GM12878 (cell line): ENCODE data around the gene SKAP1. TPM values are rescaled to one million over a fixed set of nuclear protein-coding genes. Genes with fewer than 3 reads are reported as not detected.
A peak's percentile ranks its signal among the peaks of the same experiment; 100 is the strongest.

Experiments used
- BCL11A ChIP-seq: IDR thresholded peaks from 2 replicates; pipeline ENCODE4 v1.6.1; 2011; ENCODE audit warnings: low read depth, low read length
- BHLHE40 ChIP-seq, 2 experiments: fragments of 450-650 bp in 1 of 2; IDR thresholded peaks; 2 replicates each; pipeline ENCODE4 v1.6.1; 2011 to 2017; ENCODE audit warnings: low read depth in 2 of 2, borderline replicate concordance in 1 of 2, improper control_type of control experiment in 1 of 2, low read length in 1 of 2, mild to moderate bottlenecking in 1 of 2
- ETV6 ChIP-seq, 2 experiments: fragments of 450-650 bp in 1 of 2; IDR thresholded peaks in 1 of 2; conservative IDR thresholded peaks in 1 of 2; 2 replicates each; pipeline ENCODE4 v1.6.1; 2014; ENCODE audit warnings: antibody characterized with exemption in 1 of 2, borderline replicate concordance in 1 of 2, low read depth in 1 of 2, mild to moderate bottlenecking in 1 of 2, moderate library complexity in 1 of 2
- GABPA ChIP-seq: IDR thresholded peaks from 2 replicates; pipeline ENCODE4 v1.6.1; 2014; ENCODE audit warnings: antibody characterized with exemption, low read depth, mild to moderate bottlenecking, inconsistent platforms
- HDGF ChIP-seq: fragments of 450-650 bp; IDR thresholded peaks from 2 replicates; pipeline ENCODE4 v1.6.1; 2016; ENCODE audit warnings: antibody characterized with exemption
- IRF4 ChIP-seq: IDR thresholded peaks from 2 replicates; pipeline ENCODE4 v1.6.1; 2011; ENCODE audit warnings: low read depth, low read length
- NRF1 ChIP-seq: conservative IDR thresholded peaks from 2 replicates; pipeline ENCODE4 v1.6.1; 2011; ENCODE audit warnings: mild to moderate bottlenecking, low read depth, low read length, improper control_type of control experiment
- SMAD1 ChIP-seq: fragments of 450-650 bp; IDR thresholded peaks from 2 replicates; pipeline ENCODE4 v1.6.1; 2018; ENCODE audit warnings: mild to moderate bottlenecking, low read depth; ENCODE audit not compliant: partially characterized antibody
- YY1 ChIP-seq: IDR thresholded peaks from 2 replicates; pipeline ENCODE4 v1.6.1; 2011; ENCODE audit warnings: low read depth, mild to moderate bottlenecking, low read length
- ZNF217 ChIP-seq: fragments of 450-650 bp; IDR thresholded peaks from 2 replicates; pipeline ENCODE4 v1.6.1; 2017; ENCODE audit warnings: antibody characterized with exemption, mild to moderate bottlenecking
- ZNF24 ChIP-seq: fragments of 450-650 bp; IDR thresholded peaks from 2 replicates; pipeline ENCODE4 v1.6.1; 2017; ENCODE audit warnings: antibody characterized with exemption, mild to moderate bottlenecking
- ZSCAN29 ChIP-seq: fragments of 450-650 bp; IDR thresholded peaks from 2 replicates; pipeline ENCODE4 v1.6.1; 2017; ENCODE audit warnings: mild to moderate bottlenecking, moderate library complexity
- polyA plus RNA-seq, 11 experiments: library from polyadenylated mRNA; depleted of rRNA in 4 of 11; unstranded in 6 of 11; stranded (reverse) in 5 of 11; fragments of >200 nt; fragmentation: Nextera tagmentation in 4 of 11; fragmentation: Illumina TruSeq in 1 of 11; extraction: Ambion mirVana in 4 of 11; extraction: Trizol in 1 of 11; gene quantifications; 1 replicate in 1 of 11; 2 replicates in 10 of 11; pipeline versions ENCODE4 v1.2.1 to v1.2.3, GENCODE V29; 2011 to 2016; ENCODE audit warnings: inconsistent platforms in 2 of 11, missing spikeins in 2 of 11, low read depth in 1 of 11
- total RNA-seq, 4 experiments: library from RNA; depleted of rRNA in 3 of 4; stranded (reverse); fragments of >200 nt in 3 of 4; fragmentation: Illumina TruSeq in 1 of 4; extraction: Trizol in 1 of 4; gene quantifications; 2 replicates each; pipeline versions ENCODE4 v1.2.1 to v1.2.3, GENCODE V29; 2013 to 2021
- TF ChIP-seq, protein P1 (sequence below): fragments of 450-650 bp; conservative IDR thresholded peaks from 2 replicates; pipeline ENCODE4 v1.6.1; 2017; ENCODE audit warnings: mild to moderate bottlenecking, moderate library complexity

SKAP1 gene
- total and polyA plus RNA-seq, 10 of the 15 experiments (the other 5 are each of a cell fraction or from before 2014, with no cell fraction given), result 17.1 to 97.6 (median 35.9) TPM

DNA sequence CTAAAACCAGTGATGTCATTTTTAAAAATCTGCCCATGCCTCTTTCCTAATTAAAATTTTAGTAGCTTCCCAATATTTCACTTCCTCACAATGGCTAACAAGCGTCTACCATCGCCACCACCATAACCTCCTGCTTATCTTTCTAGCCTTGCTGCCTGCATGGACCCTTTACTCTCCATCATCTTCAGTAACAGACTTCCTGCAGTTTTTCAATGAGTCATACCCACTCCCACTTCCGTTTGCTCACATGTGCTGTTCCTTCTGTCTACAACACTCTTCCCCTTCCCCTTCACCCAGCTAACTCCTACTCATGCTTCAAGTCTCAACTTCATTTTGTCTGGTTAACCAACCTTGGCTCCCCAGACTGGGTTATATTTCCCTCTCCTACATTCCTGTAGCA lies 12.8 kb upstream of the SKAP1 start (continued):
- TF ChIP-seq, protein P1, sequence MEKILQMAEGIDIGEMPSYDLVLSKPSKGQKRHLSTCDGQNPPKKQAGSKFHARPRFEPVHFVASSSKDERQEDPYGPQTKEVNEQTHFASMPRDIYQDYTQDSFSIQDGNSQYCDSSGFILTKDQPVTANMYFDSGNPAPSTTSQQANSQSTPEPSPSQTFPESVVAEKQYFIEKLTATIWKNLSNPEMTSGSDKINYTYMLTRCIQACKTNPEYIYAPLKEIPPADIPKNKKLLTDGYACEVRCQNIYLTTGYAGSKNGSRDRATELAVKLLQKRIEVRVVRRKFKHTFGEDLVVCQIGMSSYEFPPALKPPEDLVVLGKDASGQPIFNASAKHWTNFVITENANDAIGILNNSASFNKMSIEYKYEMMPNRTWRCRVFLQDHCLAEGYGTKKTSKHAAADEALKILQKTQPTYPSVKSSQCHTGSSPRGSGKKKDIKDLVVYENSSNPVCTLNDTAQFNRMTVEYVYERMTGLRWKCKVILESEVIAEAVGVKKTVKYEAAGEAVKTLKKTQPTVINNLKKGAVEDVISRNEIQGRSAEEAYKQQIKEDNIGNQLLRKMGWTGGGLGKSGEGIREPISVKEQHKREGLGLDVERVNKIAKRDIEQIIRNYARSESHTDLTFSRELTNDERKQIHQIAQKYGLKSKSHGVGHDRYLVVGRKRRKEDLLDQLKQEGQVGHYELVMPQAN, result no peak
- TF ChIP-seq GABPA (peak; percentile 58; the same call in 1 of the 2 replicates), IRF4 (no peak), ZNF24 (peak; percentile 26; the same call in 1 of the 2 replicates), YY1 (0 out of 2 replicates have a peak, but pooled peaks have one; percentile 14), HDGF (peak; percentile 40; the same call in 1 of the 2 replicates), BHLHE40 (IDR thresholded peaks at IDR 0.05; ENCODE audit: borderline replicate concordance in 1 of 2, low read depth in 2 of 2, low read length in 1 of 2) (no peak), SMAD1 (no peak), NRF1 (no peak), BCL11A (no peak), ZNF217 (0 out of 2 replicates have a peak, but pooled peaks have one; percentile 47), ETV6 (conservative IDR thresholded peaks at IDR 0.05 in 1 of 2, IDR thresholded peaks at IDR 0.05 in 1 of 2; ENCODE audit: borderline replicate concordance in 1 of 2, low read depth in 1 of 2) (peak in 1 of 2 experiments; percentile 84; a peak in 2 of 4 replicates), ZSCAN29 (no peak)
